Nephron progenitor cell (in vitro differentiated cells): ENCODE results near the gene EIF4E1B.

Experiments used
- DNase-seq: peaks from one replicate; pipeline ENCODE4 v3.0.0; 2021
- H3K27ac Mint-ChIP-seq: 2 replicates; pipeline ENCODE4 v1.8.0; 2021; ENCODE audit warnings: mild to moderate bottlenecking, moderate library complexity, mixed read lengths
- H3K27me3 Mint-ChIP-seq: 2 replicates; pipeline ENCODE4 v1.8.0; 2021; ENCODE audit warnings: mild to moderate bottlenecking, low read depth, mixed read lengths; ENCODE audit not compliant: poor library complexity
- H3K36me3 Mint-ChIP-seq: 2 replicates; pipeline ENCODE4 v1.8.0; 2021; ENCODE audit warnings: low read depth, mixed read lengths
- H3K4me1 Mint-ChIP-seq: 2 replicates; pipeline ENCODE4 v1.8.0; 2021; ENCODE audit warnings: mixed read lengths
- H3K4me3 Mint-ChIP-seq: 2 replicates; pipeline ENCODE4 v1.8.0; 2021; ENCODE audit warnings: mild to moderate bottlenecking, moderate library complexity, mixed read lengths
- H3K9me3 Mint-ChIP-seq: 2 replicates; pipeline ENCODE4 v1.8.0; 2021; ENCODE audit warnings: mild to moderate bottlenecking, moderate library complexity, mixed read lengths
- CTCF ChIP-seq: fragments of 200-600 bp; sonication (generic); IDR thresholded peaks from 2 replicates; pipeline ENCODE4 v1.5.0; 2021; ENCODE audit warnings: antibody characterized with exemption

The EIF4E1B gene

GRCh38 chr5:176636426-176636825 lies 6.0 kb downstream of the EIF4E1B start:
- H3K9me3 Mint-ChIP-seq, result peaks cover 11% of the 10 kb centered on the region
- peaks cover 49% of the 10 kb centered on the region for H3K27me3 Mint-ChIP-seq
- H3K4me1 Mint-ChIP-seq, result peaks cover 21% of the 10 kb centered on the region
- H3K36me3 Mint-ChIP-seq, result no peaks in the 10 kb centered on the region
- no peak for DNase-seq
- H3K4me3 Mint-ChIP-seq, result no peak overlapping the region
- no peak for TF ChIP-seq CTCF
- H3K27ac Mint-ChIP-seq, result no peak overlapping the region

GRCh38 chr5:176637556-176637955 lies 7.1 kb downstream of the EIF4E1B start:
- H3K4me1 Mint-ChIP-seq, result peaks cover 21% of the 10 kb centered on the region
- H3K36me3 Mint-ChIP-seq, result no peaks in the 10 kb centered on the region
- H3K27me3 Mint-ChIP-seq, result peaks cover 38% of the 10 kb centered on the region
- H3K4me3 Mint-ChIP-seq, result no peak overlapping the region
- DNase-seq, result no peak
- H3K9me3 Mint-ChIP-seq, result peaks cover 11% of the 10 kb centered on the region
- no peak for TF ChIP-seq CTCF
- H3K27ac Mint-ChIP-seq, result no peak overlapping the region

DNA sequence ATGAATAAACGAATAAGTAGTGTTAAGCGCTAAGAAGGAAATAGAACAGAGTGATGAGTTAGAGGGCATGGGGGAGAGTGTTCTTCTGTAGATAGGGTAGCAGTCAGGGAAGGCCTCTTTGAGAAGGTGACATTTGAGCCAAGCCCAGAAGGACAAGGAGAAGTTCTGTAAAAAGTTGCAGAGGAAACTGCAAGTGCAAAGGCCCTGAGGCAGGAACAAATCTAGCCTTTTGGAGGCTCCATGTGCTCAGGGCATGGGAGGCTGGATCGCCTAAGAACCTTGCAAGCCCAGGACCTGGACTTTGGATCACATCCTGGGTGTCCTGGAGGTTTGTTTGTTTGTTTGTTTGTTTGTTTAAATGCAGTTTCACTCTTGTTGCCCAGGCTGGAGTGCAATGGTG lies 8.0 kb downstream of the EIF4E1B start:
- TF ChIP-seq CTCF, result no peak
- Mint-ChIP-seq H3K4me1 (peaks cover 19% of the 10 kb centered on the region), H3K4me3 (no peak overlapping the region), H3K36me3 (no peaks in the 10 kb centered on the region), H3K27ac (no peak overlapping the region), H3K27me3 (peaks cover 30% of the 10 kb centered on the region), H3K9me3 (peaks cover 11% of the 10 kb centered on the region)
- no peak for DNase-seq

DNA sequence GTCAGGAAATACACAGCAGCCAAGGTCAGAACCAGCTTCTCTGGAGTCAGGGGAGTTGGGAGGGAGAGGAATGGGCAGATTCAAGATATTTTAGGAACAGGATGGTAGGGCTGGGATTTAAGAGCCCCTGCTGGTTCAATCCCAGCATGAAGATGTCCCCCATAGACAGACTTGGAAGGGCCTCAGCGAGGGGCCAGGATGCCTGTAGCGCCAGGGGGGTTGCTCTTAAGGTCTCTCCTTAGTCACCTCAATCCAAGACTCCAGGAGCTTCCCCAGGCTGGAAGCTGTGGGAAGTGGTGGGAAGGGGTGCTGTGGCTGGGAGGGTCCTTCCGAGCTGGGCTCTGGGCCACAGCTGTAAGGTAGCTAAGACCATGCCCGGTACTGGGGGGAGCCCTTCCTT lies 8.7 kb downstream of the EIF4E1B start:
- peaks cover 12% of the 10 kb centered on the region for H3K4me1 Mint-ChIP-seq
- peaks cover 23% of the 10 kb centered on the region for H3K27me3 Mint-ChIP-seq
- no peak for TF ChIP-seq CTCF
- no peaks in the 10 kb centered on the region for H3K36me3 Mint-ChIP-seq
- no peak overlapping the region for H3K27ac Mint-ChIP-seq
- peaks cover 11% of the 10 kb centered on the region for H3K9me3 Mint-ChIP-seq
- no peak overlapping the region for H3K4me3 Mint-ChIP-seq
- DNase-seq, result no peak

- H3K4me3 Mint-ChIP-seq, result no peak overlapping the region
- TF ChIP-seq CTCF, result no peak
- peaks cover 18% of the 10 kb centered on the region for H3K27me3 Mint-ChIP-seq
- H3K36me3 Mint-ChIP-seq, result no peaks in the 10 kb centered on the region
- peaks cover 8% of the 10 kb centered on the region for H3K9me3 Mint-ChIP-seq
- DNase-seq, result no peak
- H3K4me1 Mint-ChIP-seq, result peaks cover 9% of the 10 kb centered on the region
- H3K27ac Mint-ChIP-seq, result no peak overlapping the region
These were observed 9.5 kb downstream of the EIF4E1B start for GRCh38 chr5:176639981-176640380.

DNA sequence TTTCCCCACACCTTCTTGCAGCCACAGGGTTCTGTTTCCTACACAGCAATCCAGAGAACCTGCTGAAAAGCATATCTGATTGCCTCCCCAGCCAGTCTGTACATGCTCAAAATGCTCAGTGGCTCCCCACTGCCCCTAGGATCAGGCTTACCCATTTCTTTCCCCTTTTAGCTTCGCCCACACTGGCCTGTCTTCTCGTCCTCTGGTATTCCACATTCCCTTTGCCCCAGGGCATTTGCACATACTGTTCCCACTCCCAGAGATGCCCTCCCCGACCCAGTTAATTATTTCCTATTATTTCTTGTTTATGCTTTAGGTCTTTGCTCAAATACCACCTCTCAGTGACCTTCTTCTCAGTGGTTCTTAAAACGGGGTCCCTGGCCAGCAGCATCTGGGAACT lies 10.1 kb downstream of the EIF4E1B start:
- no peaks in the 10 kb centered on the region for H3K36me3 Mint-ChIP-seq
- peak overlapping the region; percentile 21 for H3K27ac Mint-ChIP-seq
- peaks cover 13% of the 10 kb centered on the region for H3K27me3 Mint-ChIP-seq
- H3K9me3 Mint-ChIP-seq, result peaks cover 4% of the 10 kb centered on the region
- no peak for TF ChIP-seq CTCF
- no peak overlapping the region for H3K4me3 Mint-ChIP-seq
- H3K4me1 Mint-ChIP-seq, result peaks cover 5% of the 10 kb centered on the region
- DNase-seq, result no peak
